ENCODE data around the gene UCN2. TPM values are rescaled to one million over a fixed set of nuclear protein-coding genes. Genes with fewer than 3 reads are reported as not detected.

UCN2 gene
- total RNA-seq, 1 experiment from 2014 or later = 1.8 TPM

GRCh38 chr3:48558493-48559134, 5.0 kb downstream of the UCN2 start:
- H3K4me1 ChIP-seq (ENCODE audit: control insufficient read depth, insufficient read depth, low read length) = peaks cover 3% of the 10 kb centered on the region; the same call in 1 of the 2 replicates
- no peaks in the 10 kb centered on the region for H3K9me3 ChIP-seq (ENCODE audit: control insufficient read depth, insufficient read depth, low read depth, low read length)
- in situ Hi-C loops (cut with HindIII; ENCODE audit: low pct_unique_long_range_greater_than_20kb, low sequenced_read_pairs) = no loop called here
- POLR2A ChIA-PET = interaction anchor here (0.6 kb wide), 1 partner anchor 65 kb away, joined by 3 read pairs; no protein-coding TSS in a partner anchor
- no peaks in the 10 kb centered on the region for H3K36me3 ChIP-seq (ENCODE audit: control insufficient read depth, insufficient read depth, low read length)
- DNase-seq (ENCODE audit: low read depth, low spot score) (no peak), ATAC-seq (no peak)
- intact Hi-C loops (cut with micrococcal nuclease; ENCODE audit: unreplicated experiment) = no loop called here
- CTCF ChIA-PET = interaction anchor here (0.9 kb wide), 1 partner anchor 112 kb away, joined by 4 read pairs; the partner anchor contains the start of gene ATRIP
- TF ChIP-seq, protein P1, sequence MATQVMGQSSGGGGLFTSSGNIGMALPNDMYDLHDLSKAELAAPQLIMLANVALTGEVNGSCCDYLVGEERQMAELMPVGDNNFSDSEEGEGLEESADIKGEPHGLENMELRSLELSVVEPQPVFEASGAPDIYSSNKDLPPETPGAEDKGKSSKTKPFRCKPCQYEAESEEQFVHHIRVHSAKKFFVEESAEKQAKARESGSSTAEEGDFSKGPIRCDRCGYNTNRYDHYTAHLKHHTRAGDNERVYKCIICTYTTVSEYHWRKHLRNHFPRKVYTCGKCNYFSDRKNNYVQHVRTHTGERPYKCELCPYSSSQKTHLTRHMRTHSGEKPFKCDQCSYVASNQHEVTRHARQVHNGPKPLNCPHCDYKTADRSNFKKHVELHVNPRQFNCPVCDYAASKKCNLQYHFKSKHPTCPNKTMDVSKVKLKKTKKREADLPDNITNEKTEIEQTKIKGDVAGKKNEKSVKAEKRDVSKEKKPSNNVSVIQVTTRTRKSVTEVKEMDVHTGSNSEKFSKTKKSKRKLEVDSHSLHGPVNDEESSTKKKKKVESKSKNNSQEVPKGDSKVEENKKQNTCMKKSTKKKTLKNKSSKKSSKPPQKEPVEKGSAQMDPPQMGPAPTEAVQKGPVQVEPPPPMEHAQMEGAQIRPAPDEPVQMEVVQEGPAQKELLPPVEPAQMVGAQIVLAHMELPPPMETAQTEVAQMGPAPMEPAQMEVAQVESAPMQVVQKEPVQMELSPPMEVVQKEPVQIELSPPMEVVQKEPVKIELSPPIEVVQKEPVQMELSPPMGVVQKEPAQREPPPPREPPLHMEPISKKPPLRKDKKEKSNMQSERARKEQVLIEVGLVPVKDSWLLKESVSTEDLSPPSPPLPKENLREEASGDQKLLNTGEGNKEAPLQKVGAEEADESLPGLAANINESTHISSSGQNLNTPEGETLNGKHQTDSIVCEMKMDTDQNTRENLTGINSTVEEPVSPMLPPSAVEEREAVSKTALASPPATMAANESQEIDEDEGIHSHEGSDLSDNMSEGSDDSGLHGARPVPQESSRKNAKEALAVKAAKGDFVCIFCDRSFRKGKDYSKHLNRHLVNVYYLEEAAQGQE (IDR thresholded peaks at IDR 0.05; ENCODE audit: insufficient read depth in 1 of 2, low read depth in 2 of 2, low read length in 1 of 2) = no peak
- TF ChIP-seq CTCF (IDR thresholded peaks at IDR 0.05) = peak; percentile 59; the same call in 1 of the 2 replicates
- BruUV-seq (replicated peaks) = no TSS peak
- no peak overlapping the region for H3K4me3 ChIP-seq (ENCODE audit: low read depth in 2 of 2, low read length in 2 of 2)
- H3K27ac ChIP-seq (ENCODE audit: low read length) = no peak overlapping the region
- H3K27me3 ChIP-seq (ENCODE audit: control insufficient read depth, insufficient read depth, low read length) = no peaks in the 10 kb centered on the region

- TF ChIP-seq, protein P1 (IDR thresholded peaks at IDR 0.05; ENCODE audit: insufficient read depth in 1 of 2, low read depth in 2 of 2, low read length in 1 of 2) = no peak
- TF ChIP-seq CTCF (IDR thresholded peaks at IDR 0.05) (no peak), POLR2AphosphoS5 (IDR thresholded peaks at IDR 0.05; ENCODE audit: low read depth, low read length) (peak; percentile 27; the same call in 1 of the 2 replicates), TCF7L2 (IDR thresholded peaks at IDR 0.05; ENCODE audit: low read depth, low read length) (no peak), SIN3A (IDR thresholded peaks at IDR 0.05; ENCODE audit: borderline replicate concordance, insufficient read depth, low read depth, low read length) (no peak)
- ChIA-PET CTCF (interaction anchor here (0.6 to 1.3 kb wide), 2 partner anchors 56 to 121 kb away, joined by 3 to 4 read pairs; no protein-coding TSS in a partner anchor), POLR2A (interaction anchor here (0.7 kb wide), 1 partner anchor 851 kb away, joined by 15 read pairs; no protein-coding TSS in a partner anchor)
- Histone ChIP-seq H3K4me1 (ENCODE audit: control insufficient read depth, insufficient read depth, low read length) (no peaks in the 10 kb centered on the region), H3K9me3 (ENCODE audit: control insufficient read depth, insufficient read depth, low read depth, low read length) (no peaks in the 10 kb centered on the region), H3K4me3 (ENCODE audit: low read depth in 2 of 2, low read length in 2 of 2) (peak within 1 kb of the TSS; percentile 59 to 65), H3K27ac (ENCODE audit: low read length) (peak within 1 kb of the TSS; percentile 77), H3K36me3 (ENCODE audit: control insufficient read depth, insufficient read depth, low read length) (no peaks in the 10 kb centered on the region), H3K27me3 (ENCODE audit: control insufficient read depth, insufficient read depth, low read length) (no peaks in the 10 kb centered on the region)
- no TSS peak for BruUV-seq (replicated peaks)
- in situ Hi-C loops (cut with HindIII; ENCODE audit: low pct_unique_long_range_greater_than_20kb, low sequenced_read_pairs) = no loop called here
- intact Hi-C loops (cut with micrococcal nuclease; ENCODE audit: unreplicated experiment) = no loop called here
- peak; percentile 94 for ATAC-seq
- peak; percentile 95 for DNase-seq (ENCODE audit: low read depth, low spot score)
Measured at GRCh38 chr3:48556796-48557626, 6.6 kb downstream of the UCN2 start, which contains the start of gene PFKFB4. TSS of gene PFKFB4 (minus strand) at chr3:48556803. CDS start at chr3:48556777, 26 bp downstream.
